H1 (cell line): Measurements from ENCODE around the gene ANKS1B. TPM values are rescaled to one million over a fixed set of nuclear protein-coding genes. Genes with fewer than 3 reads are reported as not detected.

Experiments used
- CTCF ChIA-PET: fragments of 300-600 bp; sonication (Branson Sonifier 250); formaldehyde crosslinking; loops from one replicate; lab custom pipeline; 2021; ENCODE audit not compliant: partially characterized antibody; lab: Charles Lee
- POLR2A ChIA-PET: fragments of 300-600 bp; sonication (Branson Sonifier 250); formaldehyde crosslinking; loops from one replicate; lab custom pipeline; 2021; ENCODE audit warnings: inconsistent platforms; ENCODE audit not compliant: partially characterized antibody; lab: Charles Lee
- DNase-seq, 2 experiments: peaks; one replicate each; pipeline versions ENCODE4 v3.0.0 to v3.0.0-alpha.2; 2010 to 2022; ENCODE audit warnings: low spot score in 2 of 2, low read depth in 1 of 2, mixed read lengths in 1 of 2
- FAIRE-seq: peaks from 2 replicates; lab custom pipeline; 2011; peaks lifted over from hg19 to GRCh38; lab: Jason Lieb, UNC
- H2AFZ ChIP-seq: 2 replicates; pipeline ENCODE4 v1.8.1; 2012; ENCODE audit warnings: low read length, inconsistent platforms
- H2AK5ac ChIP-seq: 2 replicates; pipeline ENCODE4 v1.6.1; 2013; ENCODE audit warnings: low read depth, low read length
- H2BK120ac ChIP-seq: replicated peaks from 2 replicates; pipeline ENCODE3; 2013; ENCODE audit warnings: low read depth, low read length, inconsistent platforms
- H2BK12ac ChIP-seq: 2 replicates; pipeline ENCODE4 v1.6.1; 2013; ENCODE audit warnings: low read depth, low read length
- H2BK15ac ChIP-seq: 2 replicates; pipeline ENCODE4 v1.6.1; 2013; ENCODE audit warnings: low read length
- H2BK20ac ChIP-seq: 2 replicates; pipeline ENCODE4 v1.6.1; 2013; ENCODE audit warnings: low read length
- H2BK5ac ChIP-seq: 2 replicates; pipeline ENCODE4 v1.6.1; 2013; ENCODE audit warnings: low read depth, low read length
- H3K14ac ChIP-seq: 2 replicates; pipeline ENCODE4 v1.6.1; 2013; ENCODE audit warnings: inconsistent platforms; ENCODE audit not compliant: insufficient read length
- H3K18ac ChIP-seq: 2 replicates; pipeline ENCODE4 v1.6.1; 2013; ENCODE audit warnings: low read length; ENCODE audit errors: extremely low read depth
- H3K23ac ChIP-seq: 2 replicates; pipeline ENCODE4 v1.6.1; 2013; ENCODE audit warnings: inconsistent platforms; ENCODE audit not compliant: insufficient read length
- H3K23me2 ChIP-seq: 2 replicates; pipeline ENCODE4 v1.6.1; 2013; ENCODE audit warnings: low read depth, low read length
- H3K27ac ChIP-seq: 2 replicates; pipeline ENCODE4 v1.6.1; 2011; ENCODE audit warnings: low read depth, low read length, inconsistent platforms
- H3K27me3 ChIP-seq, 4 experiments: replicated peaks in 1 of 4; 1 replicate in 1 of 4; 2 replicates in 3 of 4; pipeline versions ENCODE4 v1.6.1 to v1.8.1; 2011 to 2013; ENCODE audit warnings: low read length in 3 of 4, mild to moderate bottlenecking in 3 of 4, inconsistent platforms in 2 of 4, mixed read lengths in 2 of 4, moderate library complexity in 1 of 4; ENCODE audit not compliant: control insufficient read depth in 3 of 4, insufficient read depth in 3 of 4; ENCODE audit errors: extremely low read depth in 1 of 4
- H3K36me3 ChIP-seq, 4 experiments: 2 replicates each; pipeline versions ENCODE4 v1.6.1 to v1.8.1; 2011 to 2013; ENCODE audit warnings: mild to moderate bottlenecking in 4 of 4, low read length in 3 of 4, moderate library complexity in 2 of 4, control low read depth in 1 of 4, inconsistent platforms in 1 of 4; ENCODE audit not compliant: insufficient read depth in 4 of 4, control insufficient read depth in 2 of 4
- H3K4ac ChIP-seq: replicated peaks from 2 replicates; pipeline ENCODE3; 2013; ENCODE audit warnings: low read length, low read depth, mixed read lengths, inconsistent platforms; ENCODE audit not compliant: insufficient read length
- H3K4me1 ChIP-seq, 4 experiments: replicated peaks in 1 of 4; 1 replicate in 1 of 4; 2 replicates in 3 of 4; pipeline versions ENCODE4 v1.6.1 to v1.8.1; 2011 to 2013; ENCODE audit warnings: low read length in 3 of 4, inconsistent platforms in 2 of 4, mixed read lengths in 1 of 4; ENCODE audit not compliant: insufficient read depth in 4 of 4, control insufficient read depth in 3 of 4
- H3K4me2 ChIP-seq, 2 experiments: 2 replicates each; pipeline versions ENCODE4 v1.6.1 to v1.8.1; 2011 to 2013; ENCODE audit warnings: low read depth in 2 of 2, low read length in 2 of 2, control low read depth in 1 of 2, inconsistent platforms in 1 of 2, mild to moderate bottlenecking in 1 of 2; ENCODE audit not compliant: insufficient read depth in 1 of 2
- H3K4me3 ChIP-seq, 4 experiments: fragments of 200-600, 300-600 bp in 1 of 4; sonication (generic), shearing (Covaris generic), sonication (Bioruptor Twin) in 1 of 4; 2 replicates each; pipeline versions ENCODE4 v1.5.1 to v1.8.1; 2011 to 2016; ENCODE audit warnings: low read length in 4 of 4, low read depth in 3 of 4, control low read depth in 2 of 4, inconsistent platforms in 2 of 4, mild to moderate bottlenecking in 2 of 4, mixed read lengths in 1 of 4, moderate library complexity in 1 of 4; ENCODE audit not compliant: insufficient read depth in 2 of 4; ENCODE audit errors: extremely low read depth in 1 of 4
- H3K56ac ChIP-seq: replicated peaks from 2 replicates; pipeline ENCODE3; 2013; ENCODE audit warnings: low read depth, mild to moderate bottlenecking, mixed read lengths, low read length, inconsistent platforms; ENCODE audit not compliant: insufficient read length
- H3K79me1 ChIP-seq: 2 replicates; pipeline ENCODE4 v1.6.1; 2013; ENCODE audit warnings: low read depth, low read length, control low read depth
- H3K79me2 ChIP-seq, 2 experiments: 2 replicates each; pipeline versions ENCODE4 v1.6.1 to v1.8.1; 2012 to 2013; ENCODE audit warnings: low read length in 2 of 2, mild to moderate bottlenecking in 2 of 2, inconsistent platforms in 1 of 2; ENCODE audit not compliant: insufficient read depth in 2 of 2, control insufficient read depth in 1 of 2
- H3K9ac ChIP-seq, 4 experiments: replicated peaks in 1 of 4; 1 replicate in 1 of 4; 2 replicates in 3 of 4; pipeline versions ENCODE4 v1.6.1 to v1.8.1; 2011 to 2013; ENCODE audit warnings: low read depth in 3 of 4, low read length in 3 of 4, control low read depth in 2 of 4, mild to moderate bottlenecking in 2 of 4, moderate library complexity in 2 of 4, inconsistent platforms in 1 of 4; ENCODE audit errors: extremely low read depth in 1 of 4
- H3K9me3 ChIP-seq, 2 experiments: 2 replicates each; pipeline versions ENCODE4 v1.6.1 to v1.8.1; 2012 to 2013; ENCODE audit warnings: mild to moderate bottlenecking in 2 of 2, moderate library complexity in 2 of 2, control low read depth in 1 of 2, inconsistent platforms in 1 of 2, low read depth in 1 of 2, low read length in 1 of 2, mixed read lengths in 1 of 2; ENCODE audit not compliant: insufficient read depth in 2 of 2
- H4K20me1 ChIP-seq, 2 experiments: replicated peaks in 1 of 2; 2 replicates each; pipeline versions ENCODE3 to v1.8.1; 2011 to 2013; ENCODE audit warnings: inconsistent platforms in 2 of 2, low read length in 2 of 2, mild to moderate bottlenecking in 1 of 2; ENCODE audit not compliant: insufficient read depth in 2 of 2, control insufficient read depth in 1 of 2
- H4K5ac ChIP-seq: 2 replicates; pipeline ENCODE4 v1.6.1; 2013; ENCODE audit warnings: low read length, low read depth, mixed read lengths, inconsistent platforms; ENCODE audit not compliant: insufficient read length
- H4K8ac ChIP-seq: 2 replicates; pipeline ENCODE4 v1.8.0; 2013; ENCODE audit warnings: mild to moderate bottlenecking, moderate library complexity, low read length, inconsistent platforms; ENCODE audit not compliant: insufficient read depth; ENCODE audit errors: extremely low read depth
- H4K91ac ChIP-seq: replicated peaks from 2 replicates; pipeline ENCODE3; 2013; ENCODE audit warnings: low read length, mixed read lengths, inconsistent platforms; ENCODE audit not compliant: insufficient read length
- CBX5 ChIP-seq: fragments of 300-800, 300-1000 bp; sonication (generic); IDR thresholded peaks from 2 replicates; pipeline ENCODE4 v1.7.1; 2016; ENCODE audit warnings: antibody characterized with exemption, low read length, low read depth
- CHD1 ChIP-seq: IDR thresholded peaks from 2 replicates; pipeline ENCODE4 v1.6.1; 2012; ENCODE audit warnings: low read depth, low read length, improper control_type of control experiment
- EP300 ChIP-seq, 2 experiments: IDR thresholded peaks; 1 replicate in 1 of 2; 2 replicates in 1 of 2; pipeline ENCODE4 v1.6.1; 2011 to 2012; ENCODE audit warnings: low read depth in 2 of 2, low read length in 2 of 2, mild to moderate bottlenecking in 2 of 2, borderline replicate concordance in 1 of 2, inconsistent platforms in 1 of 2, moderate library complexity in 1 of 2
- KDM5A ChIP-seq: fragments of 200-600 bp; IDR thresholded peaks from 2 replicates; pipeline ENCODE4 v1.7.1; 2012; ENCODE audit warnings: mild to moderate bottlenecking, low read length, inconsistent platforms, mixed read lengths
- NANOG ChIP-seq: IDR thresholded peaks from 2 replicates; pipeline ENCODE4 v1.6.1; 2011; ENCODE audit warnings: low read length, low read depth, mild to moderate bottlenecking, inconsistent platforms; ENCODE audit not compliant: insufficient read depth, poor library complexity, severe bottlenecking
- RBBP5 ChIP-seq: IDR thresholded peaks from 2 replicates; pipeline ENCODE4 v1.7.1; 2012; ENCODE audit warnings: low read depth, mild to moderate bottlenecking, inconsistent platforms, low read length, moderate library complexity, borderline replicate concordance
- SAP30 ChIP-seq: fragments of 300-600 bp; sonication (generic); IDR thresholded peaks from 2 replicates; pipeline ENCODE4 v1.7.1; 2012; ENCODE audit warnings: low read length, moderate library complexity, mild to moderate bottlenecking, inconsistent platforms; ENCODE audit not compliant: insufficient read depth, insufficient replicate concordance
- SIN3A ChIP-seq, 2 experiments: IDR thresholded peaks in 1 of 2; conservative IDR thresholded peaks in 1 of 2; 2 replicates each; pipeline ENCODE4 v1.6.1; 2011 to 2012; ENCODE audit warnings: low read length in 2 of 2, improper control_type of control experiment in 1 of 2, low read depth in 1 of 2, mild to moderate bottlenecking in 1 of 2
- SUZ12 ChIP-seq: fragments of 200-600 bp; sonication (generic); IDR thresholded peaks from 2 replicates; pipeline ENCODE4 v1.6.1; 2012; ENCODE audit warnings: mild to moderate bottlenecking, inconsistent platforms, low read length, moderate library complexity, mixed read lengths
- TAF1 ChIP-seq: IDR thresholded peaks from 2 replicates; pipeline ENCODE4 v1.6.1; 2011; ENCODE audit warnings: mild to moderate bottlenecking, low read depth, low read length
- TEAD4 ChIP-seq: IDR thresholded peaks from 2 replicates; pipeline ENCODE4 v1.6.1; 2012; ENCODE audit warnings: low read depth, low read length, inconsistent platforms, mixed read lengths
- ZNF274 ChIP-seq: IDR thresholded peaks from 2 replicates; pipeline ENCODE4 v1.7.0; 2012; ENCODE audit warnings: low read length, borderline replicate concordance; ENCODE audit errors: extremely low read depth
- WGBS, 2 experiments: shearing (Covaris generic) in 1 of 2; methylation state at CpG; one replicate each; pipeline versions ENCODE4 v1.1.6 to v1.1.7; 2013 to 2015; ENCODE audit warnings: low lambda C conversion rate in 2 of 2, mixed read lengths in 2 of 2, inconsistent platforms in 1 of 2, low coverage in 1 of 2, missing lambda C conversion rate in 1 of 2; ENCODE audit not compliant: insufficient replicate concordance in 2 of 2, insufficient coverage in 1 of 2, insufficient read length in 1 of 2; ENCODE audit errors: extremely low coverage in 1 of 2, missing lambda C conversion rate in 1 of 2; 5-methylcytosine and 5-hydroxymethylcytosine counted together
- polyA plus RNA-seq, 7 experiments: library from polyadenylated mRNA; depleted of rRNA in 3 of 7; stranded (reverse) in 5 of 7; unstranded in 2 of 7; fragments of >200 nt in 5 of 7; fragments of 200-250 nt in 2 of 7; gene quantifications; 1 replicate in 5 of 7; 2 replicates in 1 of 7; 4 replicates in 1 of 7; pipeline versions ENCODE4 v1.2.1 to v1.2.3, GENCODE V29; 2011 to 2013; ENCODE audit warnings: missing spikeins in 2 of 7, mixed read lengths in 2 of 7
- total RNA-seq: library from RNA; stranded (reverse); fragmentation: NEBNext Ultra II Directional; extraction: Animal tissue kit (Norgen Biotek cat#: 25700); gene quantifications from 2 replicates; pipeline ENCODE4 v1.2.1, GENCODE V29; 2021
- TF ChIP-seq, protein P1 (sequence below): IDR thresholded peaks from 2 replicates; pipeline ENCODE4 v1.6.1; 2012; ENCODE audit warnings: inconsistent platforms

ANKS1B gene
- total and polyA plus RNA-seq, 2 of the 8 experiments (the other 6 are each of a cell fraction or from before 2014, with no cell fraction given), result 2.7 to 6.1 TPM

DNA sequence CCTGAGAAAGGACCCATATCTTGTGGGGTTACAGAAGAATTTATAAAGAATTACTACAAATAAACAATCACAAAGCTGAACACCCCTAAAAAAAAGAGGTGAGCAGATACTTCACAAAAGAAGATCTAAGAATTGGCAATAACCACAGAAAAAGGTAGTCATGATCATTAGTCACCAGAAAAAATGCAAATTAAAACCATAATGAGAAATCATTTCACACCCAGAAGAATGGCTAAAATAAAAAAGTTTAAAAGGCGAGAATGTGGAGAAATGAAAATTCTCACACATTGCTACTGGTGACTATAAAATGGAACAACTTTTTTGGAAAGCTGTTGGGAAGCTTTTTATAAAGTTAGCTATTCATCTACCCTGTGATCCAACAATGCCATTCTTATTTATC lies 545.3 kb downstream of the ANKS1B start:
- no peak overlapping the region for H3K9ac ChIP-seq
- no peak overlapping the region for H3K14ac ChIP-seq
- H3K27me3 ChIP-seq, result no peaks in the 10 kb centered on the region
- DNase-seq (no peak), FAIRE-seq (no peak)
- WGBS, 2 experiments, result 83% methylated on average over 1 of the region's 1 CpG; no CpG with 5 or more reads in 1 of the 2 experiments
- no peaks in the 10 kb centered on the region for H4K20me1 ChIP-seq
- H4K91ac ChIP-seq, result no peak overlapping the region
- H2BK120ac ChIP-seq, result no peak overlapping the region
- H3K79me2 ChIP-seq, result no peaks in the 10 kb centered on the region
- H3K9me3 ChIP-seq, result no peaks in the 10 kb centered on the region
- H2BK12ac ChIP-seq, result no peak overlapping the region
- no peak overlapping the region for H3K4me3 ChIP-seq
- CTCF ChIA-PET, result no interaction called here
- no peak overlapping the region for H3K27ac ChIP-seq
- no peak overlapping the region for H2BK20ac ChIP-seq
- H3K4ac ChIP-seq, result no peak overlapping the region
- H4K8ac ChIP-seq, result no peak overlapping the region
- H2BK5ac ChIP-seq, result no peak overlapping the region
- H2BK15ac ChIP-seq, result no peak overlapping the region
- POLR2A ChIA-PET, result no interaction called here
- H3K18ac ChIP-seq, result no peak overlapping the region
- no peak overlapping the region for H3K23ac ChIP-seq
- no peak overlapping the region for H3K4me2 ChIP-seq
- H3K36me3 ChIP-seq, result no peaks in the 10 kb centered on the region
- H3K23me2 ChIP-seq, result no peaks in the 10 kb centered on the region
- H3K56ac ChIP-seq, result no peak overlapping the region
- H2AK5ac ChIP-seq, result no peak overlapping the region
- H2AFZ ChIP-seq, result no peak overlapping the region
- peaks cover 0 to 2% (median 0%) of the 10 kb centered on the region in 4 experiments; a peak in 2 of 7 replicates for H3K4me1 ChIP-seq
- H3K79me1 ChIP-seq, result no peaks in the 10 kb centered on the region
- H4K5ac ChIP-seq, result no peak overlapping the region
- TF ChIP-seq SUZ12, result no peak
- TF ChIP-seq, protein P1, sequence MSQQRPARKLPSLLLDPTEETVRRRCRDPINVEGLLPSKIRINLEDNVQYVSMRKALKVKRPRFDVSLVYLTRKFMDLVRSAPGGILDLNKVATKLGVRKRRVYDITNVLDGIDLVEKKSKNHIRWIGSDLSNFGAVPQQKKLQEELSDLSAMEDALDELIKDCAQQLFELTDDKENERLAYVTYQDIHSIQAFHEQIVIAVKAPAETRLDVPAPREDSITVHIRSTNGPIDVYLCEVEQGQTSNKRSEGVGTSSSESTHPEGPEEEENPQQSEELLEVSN, result no peak
- TF ChIP-seq CHD1, result no peak
- TF ChIP-seq SIN3A (conservative IDR thresholded peaks at IDR 0.05 in 1 of 2, IDR thresholded peaks at IDR 0.05 in 1 of 2; ENCODE audit: low read depth in 1 of 2, low read length in 2 of 2), result no peak
- no peak for TF ChIP-seq RBBP5
- TF ChIP-seq NANOG, result no peak
- no peak for TF ChIP-seq KDM5A
- no peak for TF ChIP-seq TEAD4
- TF ChIP-seq CBX5, result no peak
- no peak for TF ChIP-seq ZNF274
- no peak for TF ChIP-seq SAP30
- no peak for TF ChIP-seq TAF1
- TF ChIP-seq EP300 (IDR thresholded peaks at IDR 0.05; ENCODE audit: borderline replicate concordance in 1 of 2, low read depth in 2 of 2, low read length in 2 of 2), result no peak
